ENCODE results near the gene RASSF3. TPM values are rescaled to one million over a fixed set of nuclear protein-coding genes. Genes with fewer than 3 reads are reported as not detected.
A peak's percentile ranks its signal among the peaks of the same experiment; 100 is the strongest.
"Not testable (repeated sequence)": the region's sequence is repeated elsewhere in the genome, so short reads cannot be mapped to it uniquely, and the experiment has no call there.

RASSF3 gene
- total RNA-seq, 1 experiment from 2014 or later = 162 TPM

- Mint-ChIP-seq H3K27ac (ENCODE audit: unreplicated experiment) (peak overlapping the region; percentile 75), H3K36me3 (ENCODE audit: insufficient read depth, unreplicated experiment) (peaks cover 77% of the 10 kb centered on the region), H3K4me1 (ENCODE audit: low read depth, unreplicated experiment) (peaks cover 55% of the 10 kb centered on the region), H3K4me3 (ENCODE audit: low read depth, unreplicated experiment) (peak overlapping the region; percentile 47), H3K27me3 (ENCODE audit: unreplicated experiment) (no peaks in the 10 kb centered on the region), H3K9me3 (ENCODE audit: low read depth, unreplicated experiment) (no peaks in the 10 kb centered on the region)
- no TSS peak for BruUV-seq (replicated peaks)
- no peak for DNase-seq
- CTCF ChIA-PET = interaction anchor here (0.6 kb wide), 1 partner anchor 29 kb away, joined by 3 read pairs; no protein-coding TSS in a partner anchor
- no peak for TF ChIP-seq CTCF (IDR thresholded peaks at IDR 0.05; ENCODE audit: unreplicated experiment)
- intact Hi-C loops (cut with micrococcal nuclease; ENCODE audit: unreplicated experiment) = no loop called here
These were observed 8.8 kb downstream of the RASSF3 start for GRCh38 chr12:64618953-64619590.

GRCh38 chr12:64621257-64621942 is 11.1 kb downstream of the RASSF3 start:
- H3K27ac Mint-ChIP-seq (ENCODE audit: unreplicated experiment) = no peak overlapping the region

GRCh38 chr12:64624035-64624434 is 13.7 kb downstream of the RASSF3 start:
- Mint-ChIP-seq H3K4me1 (ENCODE audit: low read depth, unreplicated experiment) (peaks cover 60% of the 10 kb centered on the region), H3K9me3 (ENCODE audit: low read depth, unreplicated experiment) (no peaks in the 10 kb centered on the region), H3K27me3 (ENCODE audit: unreplicated experiment) (no peaks in the 10 kb centered on the region), H3K36me3 (ENCODE audit: insufficient read depth, unreplicated experiment) (peaks cover 70% of the 10 kb centered on the region), H3K27ac (ENCODE audit: unreplicated experiment) (peak overlapping the region; percentile 90), H3K4me3 (ENCODE audit: low read depth, unreplicated experiment) (no peak overlapping the region)
- no peak for TF ChIP-seq CTCF (IDR thresholded peaks at IDR 0.05; ENCODE audit: unreplicated experiment)
- intact Hi-C loops (cut with micrococcal nuclease; ENCODE audit: unreplicated experiment) = loop anchor here (1.0 to 2.0 kb wide), 2 partner anchors 13 to 15 kb away; partner anchors contain the start of gene RASSF3
- no peak for DNase-seq
- CTCF ChIA-PET = interaction anchor here (0.8 to 1.5 kb wide), 2 partner anchors 40 to 74 kb away, joined by 3 to 6 read pairs; no protein-coding TSS in a partner anchor
- BruUV-seq (replicated peaks) = no TSS peak

More at GRCh38 chr12:64621257-64621942, 11.1 kb downstream of the RASSF3 start:
- CTCF ChIA-PET = interaction anchor here (1.2 kb wide), 1 partner anchor 8 kb away, joined by 3 read pairs; no protein-coding TSS in a partner anchor
- no peak for TF ChIP-seq CTCF (IDR thresholded peaks at IDR 0.05; ENCODE audit: unreplicated experiment)
- Mint-ChIP-seq H3K4me1 (ENCODE audit: low read depth, unreplicated experiment) (peaks cover 56% of the 10 kb centered on the region), H3K27me3 (ENCODE audit: unreplicated experiment) (no peaks in the 10 kb centered on the region), H3K4me3 (ENCODE audit: low read depth, unreplicated experiment) (no peak overlapping the region), H3K9me3 (ENCODE audit: low read depth, unreplicated experiment) (no peaks in the 10 kb centered on the region), H3K36me3 (ENCODE audit: insufficient read depth, unreplicated experiment) (peaks cover 70% of the 10 kb centered on the region)
- DNase-seq = no peak
- BruUV-seq (replicated peaks) = no TSS peak
- intact Hi-C loops (cut with micrococcal nuclease; ENCODE audit: unreplicated experiment) = no loop called here

GRCh38 chr12:64625243-64626077 is 15.2 kb downstream of the RASSF3 start:
- intact Hi-C loops (cut with micrococcal nuclease; ENCODE audit: unreplicated experiment) = loop anchor here (1.0 to 2.0 kb wide), 2 partner anchors 15 to 54 kb away; partner anchors contain the start of gene RASSF3
- CTCF ChIA-PET = interaction anchor here (0.7 to 3.0 kb wide), 12 partner anchors 9 to 245 kb away, joined by 3 to 19 read pairs (median 6); partner anchors contain the start of gene RASSF3
- Mint-ChIP-seq H3K4me1 (ENCODE audit: low read depth, unreplicated experiment) (peaks cover 54% of the 10 kb centered on the region), H3K4me3 (ENCODE audit: low read depth, unreplicated experiment) (peak overlapping the region; percentile 53), H3K27me3 (ENCODE audit: unreplicated experiment) (no peaks in the 10 kb centered on the region), H3K36me3 (ENCODE audit: insufficient read depth, unreplicated experiment) (peaks cover 73% of the 10 kb centered on the region), H3K9me3 (ENCODE audit: low read depth, unreplicated experiment) (peaks cover under 1% of the 10 kb centered on the region), H3K27ac (ENCODE audit: unreplicated experiment) (peak overlapping the region; percentile 90)
- BruUV-seq (replicated peaks) = no TSS peak
- DNase-seq = peak; percentile 85
- TF ChIP-seq CTCF (IDR thresholded peaks at IDR 0.05; ENCODE audit: unreplicated experiment) = no peak

- Mint-ChIP-seq H3K27ac (ENCODE audit: unreplicated experiment) (peak overlapping the region; percentile 90), H3K4me3 (ENCODE audit: low read depth, unreplicated experiment) (peak overlapping the region; percentile 18), H3K36me3 (ENCODE audit: insufficient read depth, unreplicated experiment) (peaks cover 77% of the 10 kb centered on the region), H3K4me1 (ENCODE audit: low read depth, unreplicated experiment) (peaks cover 65% of the 10 kb centered on the region)
- CTCF ChIA-PET = interaction anchor here (1.9 to 3.0 kb wide), 2 partner anchors 16 to 53 kb away, joined by 10 to 19 read pairs; partner anchors contain the start of gene RASSF3
- BruUV-seq (replicated peaks); DNase-seq; intact Hi-C loops (cut with micrococcal nuclease; ENCODE audit: unreplicated experiment); H3K27me3 Mint-ChIP-seq (ENCODE audit: unreplicated experiment); H3K9me3 Mint-ChIP-seq (ENCODE audit: low read depth, unreplicated experiment): not testable (repeated sequence)
These were observed 16.3 kb downstream of the RASSF3 start for GRCh38 chr12:64626588-64626987.
